GM18873 (cell line): ENCODE results near the gene ZC3H14.
A peak's percentile ranks its signal among the peaks of the same experiment; 100 is the strongest.

Experiments
- ATAC-seq: cut with Tn5 transposase; IDR thresholded peaks from one replicate; pipeline ENCODE4 v1.9.1; 2021; ENCODE audit warnings: mild to moderate bottlenecking, moderate library complexity, moderate number of reproducible peaks; ENCODE audit not compliant: unreplicated experiment, low FRiP score

Gene ZC3H14

GRCh38 chr14:88551094-88551870 is 11.6 kb upstream of the ZC3H14 start:
- no peak for ATAC-seq

DNA sequence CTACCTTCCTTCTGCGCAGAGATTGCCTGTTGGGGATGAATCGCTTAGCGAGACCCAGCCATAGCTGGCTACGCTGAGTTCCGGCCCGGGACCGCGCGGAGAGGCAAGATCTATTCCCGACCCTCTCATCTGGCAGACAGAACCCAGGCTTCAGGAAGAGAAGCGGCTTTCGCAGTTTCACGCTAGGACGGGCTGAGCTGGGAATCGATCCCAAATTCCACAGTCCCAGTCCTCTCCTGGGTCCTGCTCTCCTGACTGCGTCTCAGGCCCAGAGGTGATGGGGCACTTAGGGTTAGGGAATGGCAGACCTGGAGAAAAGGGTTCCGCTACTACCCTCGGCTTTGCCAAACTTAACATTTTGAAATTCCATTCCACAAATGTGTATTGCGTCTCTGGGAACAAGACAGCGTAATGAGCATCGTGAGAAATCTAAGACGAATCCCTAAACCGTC is 10.8 kb upstream of the ZC3H14 start:
- ATAC-seq: no peak

DNA sequence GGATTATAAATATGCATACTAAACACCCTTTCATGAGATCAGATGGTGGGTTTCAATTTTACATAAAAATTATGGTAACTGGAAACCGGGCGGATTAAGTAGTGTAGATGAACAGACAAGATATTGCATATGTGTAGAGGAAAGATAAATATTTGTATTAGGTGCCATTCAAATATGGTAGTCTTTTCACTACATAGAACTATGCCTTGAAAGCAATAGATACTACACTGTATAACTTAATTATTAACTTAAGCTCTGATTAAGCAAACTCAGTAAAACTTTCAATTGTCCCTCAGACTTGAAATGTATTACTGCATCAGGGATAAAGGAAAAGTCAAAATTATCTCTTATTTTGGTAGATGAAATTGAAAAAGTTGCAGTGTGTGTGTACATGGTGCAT is 10.0 kb upstream of the ZC3H14 start:
- no peak for ATAC-seq

DNA sequence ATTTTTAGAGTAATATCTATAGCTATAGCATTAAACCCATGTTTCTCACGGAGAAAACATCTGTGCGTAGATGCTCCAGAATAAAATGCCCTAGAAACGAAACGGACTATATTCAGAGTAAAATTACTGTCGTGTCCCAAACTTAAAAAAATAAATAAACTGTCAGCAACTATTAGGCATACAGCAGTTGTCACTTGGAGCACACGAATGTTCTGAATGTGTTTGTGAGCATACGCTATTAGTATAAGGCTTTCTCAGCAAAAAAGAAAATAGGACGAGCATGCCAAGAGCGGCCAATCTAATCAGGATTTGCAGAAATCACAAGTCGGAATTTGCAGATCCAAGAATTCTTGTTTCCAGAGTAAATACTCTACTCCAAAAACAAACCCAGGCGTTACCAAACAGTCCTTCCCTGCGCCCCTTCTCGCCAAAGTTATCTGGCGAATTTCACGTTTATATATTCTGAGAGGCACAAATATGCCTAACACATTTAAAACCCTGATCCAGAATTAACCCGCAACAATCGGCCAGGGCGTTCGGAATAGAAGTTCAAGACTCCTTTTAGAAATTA is 8.9 kb upstream of the ZC3H14 start:
- no peak for ATAC-seq

GRCh38 chr14:88554457-88555286 is 8.2 kb upstream of the ZC3H14 start, which contains the start of gene PTPN21:
Gene PTPN21 (minus strand): TSS chr14:88555007. CDS start chr14:88550417, 4,590 bp downstream.
- ATAC-seq: no peak

- ATAC-seq: no peak
These were observed 6.3 kb upstream of the ZC3H14 start for GRCh38 chr14:88556581-88556980.

DNA sequence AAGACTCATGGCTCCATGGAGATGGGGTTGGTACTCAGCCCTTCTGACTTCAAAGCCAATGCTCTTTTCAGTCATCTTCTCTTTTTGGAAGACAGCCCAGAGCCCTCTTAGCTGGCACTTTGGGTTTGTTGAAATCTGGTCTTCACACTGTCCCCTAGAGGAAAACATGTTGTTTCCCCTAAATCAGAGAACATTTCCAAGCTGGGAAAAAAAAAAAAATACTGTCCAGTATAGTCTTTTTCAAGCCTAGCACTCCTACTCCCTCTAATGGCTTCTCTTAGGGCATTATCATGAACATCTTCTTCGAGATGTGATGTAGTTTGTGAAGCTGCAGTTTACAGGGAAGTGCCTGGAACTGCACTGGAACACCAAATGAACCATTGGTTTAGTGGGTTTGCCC is 3.0 kb upstream of the ZC3H14 start:
- ATAC-seq: no peak

- ATAC-seq: no peak
These were observed 356 bp upstream of the ZC3H14 start for GRCh38 chr14:88562532-88562830.

DNA sequence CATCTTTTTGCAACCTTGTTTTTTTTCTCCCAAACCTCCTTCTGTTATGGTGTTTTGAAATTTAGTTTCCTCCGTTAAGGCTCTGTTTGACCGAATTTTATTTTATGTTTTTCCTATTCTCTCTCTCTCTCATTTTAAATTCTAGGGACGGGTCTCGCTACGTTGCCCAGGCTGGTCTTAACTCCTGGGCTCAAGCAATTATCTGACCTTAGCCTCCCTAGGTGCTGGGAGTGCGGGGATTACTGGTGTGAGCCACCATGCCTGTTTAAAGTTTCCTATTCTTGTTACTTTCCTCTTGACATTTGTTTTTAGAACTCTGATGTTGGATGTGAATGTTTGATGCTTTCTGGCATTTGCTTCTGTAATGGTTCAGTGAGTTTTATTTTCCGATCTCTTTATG is 1.0 kb downstream of the ZC3H14 start:
- ATAC-seq: no peak

DNA sequence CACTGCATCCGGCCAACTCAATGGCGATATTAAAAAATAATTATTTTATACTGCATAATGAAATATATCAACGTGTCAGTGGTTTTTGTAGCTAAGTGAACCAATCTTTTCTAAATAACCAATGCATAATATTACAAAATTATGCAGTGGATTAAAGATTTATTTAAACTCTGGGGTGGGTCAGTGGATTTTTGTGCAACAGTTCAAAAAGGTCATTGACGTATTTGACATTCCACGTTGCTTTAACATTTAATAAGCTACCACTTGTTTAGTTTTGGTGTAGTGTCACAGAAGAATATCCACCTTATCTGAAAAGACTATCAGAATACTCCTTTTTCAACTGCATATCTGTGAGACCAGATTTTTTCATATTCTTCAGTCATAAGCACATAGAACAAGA is 2.6 kb downstream of the ZC3H14 start:
- no peak for ATAC-seq

DNA sequence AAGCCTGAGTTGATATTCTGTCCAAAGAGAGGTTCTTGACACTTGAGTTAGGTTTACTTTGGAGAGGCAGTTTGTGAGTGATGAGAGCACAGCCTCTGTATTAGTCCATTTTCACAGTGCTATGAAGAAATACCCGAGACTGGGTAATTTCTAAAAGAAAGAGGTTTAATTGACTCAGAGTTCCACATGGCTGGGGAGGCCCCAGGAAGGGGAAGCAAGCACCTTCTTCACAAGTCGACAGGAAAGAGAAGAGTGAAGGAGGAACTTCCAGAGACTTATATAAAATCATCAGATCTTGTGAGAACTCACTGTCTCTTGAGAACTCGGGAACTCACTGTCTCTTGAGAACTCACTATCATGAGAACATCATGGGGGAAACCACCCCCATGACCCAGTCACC is 5.4 kb downstream of the ZC3H14 start:
- ATAC-seq: no peak

- no peak for ATAC-seq
These were observed 9.3 kb downstream of the ZC3H14 start for GRCh38 chr14:88572117-88572516.

DNA sequence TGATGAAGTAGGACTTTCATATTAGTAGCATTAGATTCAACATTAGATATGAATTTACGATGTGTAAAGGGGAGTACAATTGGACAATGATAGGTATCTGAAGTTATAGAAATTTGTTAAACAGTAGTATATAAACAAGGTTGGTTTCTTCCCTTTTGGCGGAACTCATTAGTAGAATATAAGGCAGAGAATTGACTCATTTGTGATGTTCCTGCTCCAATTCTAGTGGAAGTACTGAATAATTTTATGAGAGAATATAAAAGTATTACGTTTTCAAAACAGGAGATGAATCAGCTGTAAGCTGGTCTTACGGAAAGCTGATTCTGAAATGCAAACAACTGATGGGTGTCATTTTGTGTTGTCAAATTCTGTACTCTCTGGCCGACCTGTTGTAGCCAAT is 13.4 kb downstream of the ZC3H14 start:
- ATAC-seq: no peak

DNA sequence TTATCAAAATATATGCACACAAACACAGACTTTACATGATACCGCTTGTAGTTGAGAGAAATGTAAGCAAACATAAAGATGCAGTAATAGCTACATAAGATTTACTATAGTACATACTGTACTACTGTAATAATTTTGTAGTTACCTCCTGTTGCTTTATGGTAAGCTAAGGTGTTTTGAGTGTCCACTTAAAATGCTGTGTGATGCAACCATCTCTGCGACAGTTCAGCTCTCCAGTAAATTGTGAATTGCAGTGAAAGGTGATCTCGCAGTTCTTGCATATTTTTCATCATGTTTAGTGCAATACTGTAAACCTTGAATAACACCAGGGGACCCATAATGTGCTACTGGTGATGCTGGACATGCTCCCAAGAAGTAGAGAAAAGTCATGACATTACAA is 21.6 kb downstream of the ZC3H14 start:
- no peak for ATAC-seq

- ATAC-seq: no peak
These were observed 25.2 kb downstream of the ZC3H14 start for GRCh38 chr14:88588081-88588480.

DNA sequence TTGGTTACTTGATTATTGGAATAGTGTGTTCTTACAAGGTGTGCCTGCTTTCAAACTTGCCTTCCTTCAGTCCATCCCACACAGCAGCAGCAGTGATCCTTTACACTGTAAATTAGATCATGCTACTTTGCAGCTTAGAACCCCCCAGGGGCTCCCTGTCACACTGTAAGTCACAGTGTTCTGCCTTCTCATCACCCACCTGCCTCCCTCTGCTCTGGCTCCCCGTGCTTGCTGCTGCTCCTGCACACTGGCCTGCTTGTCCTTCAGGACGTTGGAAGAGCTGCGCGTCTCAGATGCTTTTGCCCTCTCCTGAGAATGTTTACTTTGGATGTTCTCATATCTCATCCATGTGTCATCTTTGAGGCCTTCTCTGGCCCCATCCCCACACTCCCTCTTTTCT is 27.3 kb downstream of the ZC3H14 start:
- no peak for ATAC-seq

DNA sequence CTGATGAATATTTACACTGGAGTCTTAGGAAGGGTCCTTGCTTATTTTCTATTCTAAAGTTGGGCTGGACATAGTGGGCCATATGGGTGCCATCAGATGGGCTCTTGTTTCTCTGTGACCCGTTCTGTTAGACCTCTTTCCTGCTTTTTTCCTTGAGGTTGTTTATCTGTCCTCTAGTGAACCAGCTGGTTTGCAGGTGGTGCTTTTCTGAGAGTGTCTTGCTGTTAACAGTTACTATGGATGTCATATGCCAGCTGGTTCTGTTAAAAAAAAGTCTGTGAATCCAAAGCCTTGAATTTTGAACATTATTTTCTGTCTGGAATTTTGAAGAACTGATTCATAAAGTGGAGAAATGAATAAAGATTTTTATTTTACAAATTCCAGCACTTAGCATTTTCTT is 29.2 kb downstream of the ZC3H14 start:
- ATAC-seq: no peak

- ATAC-seq: no peak
These were observed 34.2 kb downstream of the ZC3H14 start for GRCh38 chr14:88597038-88597437.

DNA sequence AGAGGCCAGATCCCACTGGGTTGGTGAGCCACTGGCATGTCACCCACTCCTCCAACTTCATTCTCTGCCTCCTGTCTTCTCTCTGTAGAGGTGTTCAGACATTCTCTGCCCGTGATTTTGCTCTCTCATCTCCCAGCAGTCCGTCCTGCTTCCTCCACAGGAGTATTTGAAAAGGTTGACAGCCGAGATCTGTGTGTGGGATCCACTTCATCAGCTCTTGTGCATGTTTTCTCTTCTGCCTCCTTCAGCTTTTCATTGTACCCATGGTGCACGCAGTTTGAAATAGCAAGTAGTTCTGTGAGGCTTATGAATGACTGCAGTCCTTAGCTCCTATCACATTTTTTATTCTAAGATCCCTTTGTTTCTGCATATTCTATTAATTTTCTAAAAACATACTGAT is 34.8 kb downstream of the ZC3H14 start:
- no peak for ATAC-seq

GRCh38 chr14:88598097-88598675 is 35.3 kb downstream of the ZC3H14 start:
- no peak for ATAC-seq

GRCh38 chr14:88599326-88599725 is 36.5 kb downstream of the ZC3H14 start:
- peak; percentile 10 for ATAC-seq
